SKM-1 (cell line): Measurements from ENCODE around the gene METTL14.

Source experiments
- DNase-seq: peaks from one replicate; lab custom pipeline; 2025; ENCODE audit not compliant: unreplicated experiment; lab: John Stamatoyannopoulos, UW

The METTL14 gene

GRCh38 chr4:118732591-118733330 lies 47.6 kb downstream of the METTL14 start:
- DNase-seq: no peak

- DNase-seq: no peak
These were observed 49.5 kb downstream of the METTL14 start for GRCh38 chr4:118734491-118735205.

GRCh38 chr4:118736900-118737299 lies 51.7 kb downstream of the METTL14 start:
- DNase-seq: no peak

- no peak for DNase-seq
These were observed 52.9 kb downstream of the METTL14 start for GRCh38 chr4:118738090-118738489.

GRCh38 chr4:118739022-118739713 lies 54.0 kb downstream of the METTL14 start:
- no peak for DNase-seq

- DNase-seq: no peak
These were observed 55.7 kb downstream of the METTL14 start for GRCh38 chr4:118740869-118741268.

- DNase-seq: no peak
These were observed 56.2 kb downstream of the METTL14 start for GRCh38 chr4:118741301-118741855.

GRCh38 chr4:118742050-118742449 lies 56.9 kb downstream of the METTL14 start:
- DNase-seq: no peak

- DNase-seq: no peak
These were observed 58.7 kb downstream of the METTL14 start for GRCh38 chr4:118743867-118744266.

GRCh38 chr4:118745357-118745756 lies 60.2 kb downstream of the METTL14 start:
- DNase-seq: no peak

GRCh38 chr4:118746251-118746919 lies 61.2 kb downstream of the METTL14 start:
- DNase-seq: no peak

GRCh38 chr4:118749347-118749988 lies 64.3 kb downstream of the METTL14 start:
- DNase-seq: no peak

- no peak for DNase-seq
These were observed 66.6 kb downstream of the METTL14 start for GRCh38 chr4:118751629-118752323.

- DNase-seq: no peak
These were observed 67.4 kb downstream of the METTL14 start for GRCh38 chr4:118752551-118752950.

- DNase-seq: no peak
These were observed 67.9 kb downstream of the METTL14 start for GRCh38 chr4:118753096-118753495.

- no peak for DNase-seq
These were observed 68.5 kb downstream of the METTL14 start for GRCh38 chr4:118753685-118754084.

GRCh38 chr4:118754890-118755289 lies 69.7 kb downstream of the METTL14 start:
- DNase-seq: no peak

- DNase-seq: no peak
These were observed 70.4 kb downstream of the METTL14 start for GRCh38 chr4:118755438-118756226.

- no peak for DNase-seq
These were observed 71.2 kb downstream of the METTL14 start for GRCh38 chr4:118756429-118756828.
